Esophagus squamous epithelium (tissue), 4 donors: ENCODE data around the gene ACTL6B.

Source experiments
- CTCF ChIP-seq, 6 experiments: fragments of 450-650 bp in 4 of 6; fragments of 200-600 bp in 2 of 6; sonication (generic) in 2 of 6; IDR thresholded peaks; one replicate each; pipeline ENCODE4 v1.5.1; 2016 to 2019; ENCODE audit warnings: antibody characterized with exemption in 6 of 6, mild to moderate bottlenecking in 4 of 6, moderate library complexity in 4 of 6
- POLR2A ChIP-seq, 4 donors: fragments of 450-650 bp; IDR thresholded peaks; one replicate each; pipeline ENCODE4 v1.6.1; 2017; ENCODE audit warnings: antibody characterized with exemption in 4 of 4, mild to moderate bottlenecking in 4 of 4, moderate library complexity in 3 of 4

- TF ChIP-seq CTCF (IDR thresholded peaks at IDR 0.05) = no peak
- no peak for TF ChIP-seq POLR2A (IDR thresholded peaks at IDR 0.05)
These were observed 31.0 kb upstream of the ACTL6B start for GRCh38 chr7:100687261-100687660.
